HG03108 (cell line): ENCODE data around the gene GLIS1.

Experiments
- ATAC-seq: cut with Tn5 transposase; IDR thresholded peaks from one replicate; pipeline ENCODE4 v1.9.1; 2021; ENCODE audit warnings: moderate library complexity; ENCODE audit not compliant: unreplicated experiment

Gene GLIS1

DNA sequence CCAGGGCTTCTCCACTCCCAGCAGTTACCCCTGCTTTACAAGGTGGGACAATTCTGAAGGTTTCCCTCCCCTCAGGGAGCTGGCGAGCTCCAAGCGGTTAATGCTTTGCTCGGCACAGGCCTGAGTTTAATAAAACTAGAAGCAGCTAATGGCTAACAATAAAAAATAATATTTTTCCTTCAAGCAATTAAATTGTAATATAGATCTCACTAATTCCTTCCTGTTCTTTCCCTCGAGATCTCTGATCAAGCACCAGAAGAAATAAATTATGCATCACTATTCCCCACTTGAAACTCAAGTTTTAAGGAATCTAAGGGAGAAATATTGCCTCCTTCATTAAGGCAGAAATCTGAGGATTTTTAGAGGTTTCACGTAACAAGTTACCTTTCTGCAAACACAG, 42.9 kb downstream of the GLIS1 start:
- no peak for ATAC-seq

DNA sequence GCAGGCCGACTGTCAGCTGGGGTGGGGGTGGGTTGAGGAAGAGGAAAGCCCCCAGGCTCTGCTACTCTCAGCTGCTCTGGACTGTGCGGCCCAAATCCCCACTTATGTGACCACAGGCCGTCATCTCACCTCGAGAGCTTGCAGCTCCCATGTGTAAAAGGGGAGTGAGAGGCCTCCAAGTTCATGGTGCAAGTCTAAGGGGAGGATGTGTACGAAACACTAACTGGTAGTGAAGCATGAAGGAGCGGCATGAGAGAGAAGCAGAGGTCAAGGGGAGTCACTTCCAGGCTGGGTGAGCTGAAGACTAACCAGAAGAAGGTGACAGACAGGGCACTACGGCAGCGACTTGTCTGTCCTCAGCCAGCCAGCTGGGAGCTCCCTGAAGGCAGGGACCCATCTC, 43.8 kb downstream of the GLIS1 start:
- ATAC-seq: no peak

DNA sequence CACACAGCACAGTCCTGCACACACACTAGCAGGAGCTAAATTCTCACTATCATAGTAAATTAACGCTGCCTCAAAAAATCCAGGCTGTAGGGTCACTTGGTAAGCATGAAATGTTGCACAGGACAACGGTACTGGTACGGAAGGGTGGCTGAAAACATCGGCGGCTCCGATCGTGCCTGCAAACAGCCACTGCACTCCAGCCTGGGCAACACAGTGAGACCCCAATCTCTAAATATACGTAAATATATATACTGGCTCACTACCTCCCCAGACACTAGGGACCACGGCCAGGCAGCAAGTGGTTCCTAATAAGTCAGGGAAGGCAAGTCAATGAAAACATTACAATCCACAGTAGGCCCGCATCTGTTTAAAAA, 44.3 kb downstream of the GLIS1 start:
- ATAC-seq: no peak

DNA sequence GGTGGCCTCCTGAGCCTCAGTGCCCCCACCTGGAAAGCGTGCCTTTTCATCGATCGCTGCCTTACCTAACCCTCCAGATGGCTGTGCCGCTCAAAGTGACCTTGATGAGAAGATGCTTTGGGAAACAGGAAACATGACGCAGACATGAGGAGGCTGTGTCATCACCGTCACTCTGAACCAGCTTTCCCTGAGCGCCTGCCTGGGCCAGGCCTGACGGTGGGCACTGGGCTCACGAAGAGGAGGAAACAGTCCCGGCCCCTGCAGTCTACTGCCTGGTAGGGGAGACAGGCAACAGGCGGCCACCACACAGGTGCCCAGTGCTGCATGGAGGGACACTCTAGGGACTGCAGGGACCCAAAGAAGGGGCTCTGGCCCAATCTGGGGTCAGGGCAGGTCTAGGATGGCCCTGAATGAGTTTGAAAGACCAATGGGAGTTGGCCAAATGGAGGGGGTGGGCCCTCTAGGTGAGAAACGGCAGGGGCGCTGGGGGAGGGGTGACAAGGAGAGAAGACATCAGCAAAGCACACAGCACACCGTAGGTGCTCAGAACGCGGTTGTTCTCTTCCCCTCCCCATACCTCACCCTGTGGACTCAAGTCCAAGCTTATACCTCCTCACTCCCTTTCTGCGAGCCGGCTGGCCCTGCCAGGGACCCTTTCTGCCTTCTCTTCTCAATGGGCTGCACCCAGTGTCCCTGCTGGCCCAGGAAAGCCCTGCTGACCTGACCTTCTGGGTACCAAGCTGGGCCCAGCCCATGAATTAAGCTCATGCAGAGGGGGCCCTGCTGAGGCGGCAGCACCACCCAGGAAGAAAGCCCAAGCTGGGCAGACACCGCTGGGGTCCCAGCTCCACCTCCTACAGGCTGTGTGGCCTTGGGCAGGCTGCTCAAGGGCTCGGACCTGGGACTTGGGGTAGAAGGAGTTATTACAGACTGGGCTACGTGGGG, 44.9 kb downstream of the GLIS1 start:
- no peak for ATAC-seq

DNA sequence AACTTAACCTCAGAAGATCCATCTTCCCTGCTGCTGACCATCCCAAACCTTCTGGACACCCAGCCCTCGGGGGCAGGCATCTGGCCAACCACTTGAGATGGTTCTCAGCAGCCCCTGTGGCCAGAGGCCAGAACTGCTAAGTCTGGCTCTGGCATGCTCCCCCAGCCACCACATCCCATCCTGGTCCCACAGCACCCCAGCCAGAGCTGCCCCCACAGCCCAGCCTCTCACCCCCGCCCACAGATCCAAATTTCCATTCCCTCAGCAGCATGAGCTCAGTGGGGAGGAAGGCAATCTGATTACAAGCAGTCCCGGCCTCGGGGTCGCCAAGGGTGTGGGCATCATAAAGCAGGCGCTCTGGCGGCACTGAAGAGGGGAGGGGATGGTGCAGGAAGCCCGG, 45.6 kb downstream of the GLIS1 start:
- no peak for ATAC-seq

DNA sequence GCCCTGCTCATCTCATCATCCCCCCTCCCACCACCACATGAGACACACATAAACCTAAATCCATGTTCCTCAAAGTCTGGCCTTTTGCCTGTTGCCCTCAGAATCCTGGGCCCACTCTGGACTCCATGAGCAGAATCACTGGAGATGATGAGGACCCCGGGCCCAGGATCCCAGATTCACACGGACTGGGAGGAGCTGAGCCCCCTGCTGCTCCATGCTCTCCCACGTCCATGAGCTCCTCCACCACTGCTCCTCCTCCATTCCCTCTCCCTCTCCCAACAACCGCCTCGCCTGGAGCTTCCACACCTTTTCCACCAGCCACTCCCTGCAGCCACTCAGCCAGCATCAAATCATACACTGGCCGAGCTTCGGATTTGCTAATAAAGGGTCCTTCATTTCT, 47.6 kb downstream of the GLIS1 start:
- no peak for ATAC-seq

DNA sequence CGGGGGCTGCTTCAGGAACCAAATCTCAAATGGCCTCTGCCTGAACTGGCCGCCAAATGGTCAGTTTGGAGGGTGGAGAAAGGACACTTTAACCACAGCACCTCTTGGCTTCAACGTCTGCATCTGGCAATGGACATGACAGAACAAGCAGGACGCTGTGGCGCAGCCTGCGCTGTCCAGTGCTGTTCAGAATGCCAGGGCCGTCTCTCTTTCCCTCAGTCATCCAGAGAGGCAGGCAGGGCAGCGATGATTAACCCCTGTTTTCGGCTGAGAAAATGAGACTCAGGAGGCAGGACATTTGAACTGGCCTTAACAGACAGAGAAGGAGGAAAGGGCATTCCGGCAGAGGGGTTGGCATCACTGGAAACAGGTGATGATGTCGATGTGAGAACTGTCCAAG, 48.6 kb downstream of the GLIS1 start:
- ATAC-seq: no peak

DNA sequence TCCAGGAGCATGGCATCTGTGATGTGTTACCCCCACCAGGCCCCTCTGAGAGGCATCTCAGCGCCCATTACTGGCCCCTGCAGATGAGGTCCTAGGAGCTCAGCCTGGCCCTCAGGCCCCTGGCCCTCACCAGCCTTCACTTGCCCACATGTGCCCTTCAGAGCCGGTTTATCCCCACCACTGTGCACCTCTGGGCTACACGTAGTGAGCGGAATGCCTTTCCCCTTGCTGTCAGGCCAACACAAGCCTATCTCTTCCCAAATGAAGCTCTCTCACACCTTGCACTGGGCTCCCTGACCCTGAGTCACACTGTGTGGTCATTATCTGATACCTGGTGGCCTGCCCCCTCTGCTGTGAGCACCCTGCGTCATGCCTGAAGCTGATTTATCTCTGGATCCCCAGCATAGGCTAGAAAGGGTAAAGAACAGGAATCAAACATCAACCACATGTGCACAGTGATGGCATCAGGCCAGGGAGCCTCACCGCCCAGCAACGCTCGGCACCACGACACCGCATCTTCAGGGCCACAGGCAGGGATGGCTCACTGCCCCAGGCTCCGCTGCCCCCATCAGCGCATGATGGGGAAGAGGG, 49.1 kb downstream of the GLIS1 start:
- ATAC-seq: no peak

DNA sequence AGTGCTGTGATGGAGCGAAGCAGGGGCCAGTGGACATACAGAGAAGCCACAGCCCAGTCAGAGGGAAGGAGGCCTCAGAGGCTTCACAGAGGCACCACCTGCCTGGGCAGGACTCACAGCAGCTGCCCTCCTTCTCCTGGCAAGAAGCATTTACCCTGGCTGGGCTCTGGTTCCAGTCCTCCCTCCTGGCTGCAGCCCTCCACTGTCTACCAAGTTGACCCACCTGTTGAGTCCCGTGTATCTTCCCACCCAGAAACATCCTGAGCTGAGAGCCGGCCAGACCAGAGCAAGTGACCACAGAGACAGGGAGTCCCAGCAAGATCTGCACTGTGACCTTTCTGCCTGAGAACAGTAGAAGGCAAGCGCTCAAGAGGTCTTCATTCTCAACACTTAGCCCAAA, 49.7 kb downstream of the GLIS1 start:
- no peak for ATAC-seq

DNA sequence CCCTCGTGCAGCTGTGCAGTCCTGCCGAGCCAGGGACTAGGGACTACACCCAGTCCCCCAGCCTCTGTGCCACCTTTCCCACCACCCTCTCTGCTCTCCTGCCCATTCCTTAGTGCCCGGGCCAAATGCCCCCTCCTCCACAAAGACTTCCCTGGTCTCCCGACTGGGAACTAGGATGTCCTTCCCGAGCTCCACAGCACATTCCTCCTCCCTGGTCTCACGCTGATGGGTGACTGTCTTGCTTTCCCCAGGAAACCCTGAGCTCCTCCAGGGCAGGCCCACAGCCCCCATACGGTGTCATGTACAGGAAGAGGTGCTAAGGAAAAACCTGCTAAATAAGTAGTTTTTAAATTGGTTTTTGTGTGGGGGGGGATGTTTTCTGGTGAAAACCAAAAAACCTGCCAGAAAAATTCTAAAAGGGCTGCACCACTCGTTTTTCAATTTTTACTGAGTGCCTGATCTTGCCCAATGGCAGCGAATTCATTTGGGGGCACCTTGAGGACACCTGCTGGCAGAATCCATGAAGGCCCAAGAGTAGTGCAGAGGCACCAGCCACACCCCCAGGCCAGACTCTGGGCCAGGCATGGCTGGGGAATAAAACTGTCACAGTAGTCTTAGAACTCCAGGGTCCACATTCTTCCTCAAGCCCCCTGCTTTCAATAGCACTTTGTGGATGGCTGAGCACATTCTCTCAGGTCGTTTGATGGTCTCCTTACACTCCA, 50.4 kb downstream of the GLIS1 start:
- no peak for ATAC-seq

DNA sequence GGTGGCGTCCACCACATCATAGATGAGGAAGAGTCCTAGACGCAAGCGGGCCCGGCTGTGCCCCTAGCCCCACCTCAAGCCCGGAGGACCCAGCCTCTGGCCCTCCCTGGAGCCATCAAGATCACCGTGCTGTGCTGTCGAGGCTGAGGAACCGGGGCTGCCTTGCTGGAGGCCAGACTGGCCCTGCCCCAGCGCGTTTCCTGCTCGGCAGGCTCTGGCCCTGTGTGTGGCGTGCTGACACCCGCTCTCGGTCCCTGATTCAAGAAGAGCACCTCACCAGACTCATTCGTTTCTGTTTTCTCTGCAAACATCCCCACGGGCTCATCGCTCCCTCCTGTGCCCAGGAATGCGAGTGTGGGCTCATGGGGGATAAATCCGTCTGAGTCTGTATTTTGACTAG, 51.1 kb downstream of the GLIS1 start:
- no peak for ATAC-seq

DNA sequence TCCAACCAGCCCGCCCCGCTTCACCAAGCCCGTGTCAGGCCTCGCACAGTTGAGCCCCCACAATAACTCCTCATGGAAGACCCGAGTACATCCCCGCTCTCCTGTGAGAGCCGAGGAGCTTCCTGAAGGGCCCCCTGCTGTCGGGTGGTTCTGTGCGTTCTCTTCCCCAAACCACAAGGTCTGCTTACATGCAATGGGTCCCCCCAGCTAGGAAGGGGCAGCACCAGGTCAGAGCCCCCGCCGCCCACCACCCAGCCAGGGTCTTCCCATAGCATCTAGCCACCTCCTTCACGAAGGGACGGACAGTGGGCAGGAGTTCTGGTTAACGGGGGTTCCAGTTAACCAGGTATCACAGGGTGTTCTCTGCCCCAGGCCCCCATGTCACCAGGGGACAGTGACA, 51.5 kb downstream of the GLIS1 start:
- ATAC-seq: no peak

DNA sequence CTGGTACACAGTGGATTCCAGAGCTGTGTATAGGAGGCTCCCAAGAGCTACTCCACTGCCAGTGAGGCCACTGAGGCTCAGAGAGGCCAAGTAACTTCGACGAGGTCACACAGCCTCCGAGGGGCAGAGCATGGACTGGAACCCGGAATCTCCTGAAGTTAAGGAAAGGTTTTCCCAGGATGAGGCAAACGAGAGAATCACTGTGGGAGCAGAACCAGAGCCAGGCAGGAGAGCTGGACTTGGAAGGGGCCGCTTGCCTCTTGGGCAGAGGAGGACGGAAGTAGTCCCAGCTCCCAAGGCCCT, 52.0 kb downstream of the GLIS1 start:
- ATAC-seq: no peak

DNA sequence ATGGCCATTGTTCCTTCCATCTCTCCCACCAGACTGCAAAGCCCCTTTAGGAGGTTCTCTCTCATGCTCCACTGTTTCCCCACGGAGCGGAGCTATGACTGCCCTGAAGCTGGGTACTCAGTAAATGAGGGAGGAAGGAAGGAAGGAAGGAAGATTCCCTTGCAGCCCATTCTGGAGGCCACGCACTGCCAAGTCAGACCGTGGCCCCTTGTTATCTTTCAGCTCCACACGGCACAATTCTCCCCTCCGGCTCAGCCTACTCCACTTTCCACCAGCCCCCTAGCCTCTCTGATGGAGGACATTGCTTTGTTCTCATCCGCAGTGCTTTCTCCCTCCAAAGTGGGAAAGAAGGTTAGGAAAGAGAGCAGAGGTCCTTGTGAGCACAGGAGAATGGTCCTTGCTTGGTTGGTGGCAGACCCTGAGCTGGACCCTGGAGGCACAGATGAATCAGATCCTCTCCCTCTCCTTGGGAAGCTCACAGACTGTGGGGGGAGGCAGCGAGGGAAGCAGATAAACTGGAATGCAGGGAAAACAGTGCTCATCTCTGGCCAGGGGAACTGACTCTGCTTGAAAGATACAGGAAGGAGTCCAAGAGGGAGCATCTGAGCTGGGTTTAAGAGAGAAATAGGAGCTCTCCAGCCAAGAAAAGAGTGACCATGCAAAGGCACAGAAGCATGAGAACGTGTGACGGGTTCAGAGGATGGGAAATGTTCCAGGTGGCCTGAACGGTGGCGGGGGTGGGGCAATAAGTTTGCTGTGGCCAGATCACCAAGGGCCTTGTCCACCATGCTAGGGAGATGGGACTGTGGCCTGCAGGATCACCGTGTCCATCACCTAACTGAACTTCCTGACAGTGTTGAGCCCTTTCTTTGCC, 52.6 kb downstream of the GLIS1 start:
- ATAC-seq: no peak

DNA sequence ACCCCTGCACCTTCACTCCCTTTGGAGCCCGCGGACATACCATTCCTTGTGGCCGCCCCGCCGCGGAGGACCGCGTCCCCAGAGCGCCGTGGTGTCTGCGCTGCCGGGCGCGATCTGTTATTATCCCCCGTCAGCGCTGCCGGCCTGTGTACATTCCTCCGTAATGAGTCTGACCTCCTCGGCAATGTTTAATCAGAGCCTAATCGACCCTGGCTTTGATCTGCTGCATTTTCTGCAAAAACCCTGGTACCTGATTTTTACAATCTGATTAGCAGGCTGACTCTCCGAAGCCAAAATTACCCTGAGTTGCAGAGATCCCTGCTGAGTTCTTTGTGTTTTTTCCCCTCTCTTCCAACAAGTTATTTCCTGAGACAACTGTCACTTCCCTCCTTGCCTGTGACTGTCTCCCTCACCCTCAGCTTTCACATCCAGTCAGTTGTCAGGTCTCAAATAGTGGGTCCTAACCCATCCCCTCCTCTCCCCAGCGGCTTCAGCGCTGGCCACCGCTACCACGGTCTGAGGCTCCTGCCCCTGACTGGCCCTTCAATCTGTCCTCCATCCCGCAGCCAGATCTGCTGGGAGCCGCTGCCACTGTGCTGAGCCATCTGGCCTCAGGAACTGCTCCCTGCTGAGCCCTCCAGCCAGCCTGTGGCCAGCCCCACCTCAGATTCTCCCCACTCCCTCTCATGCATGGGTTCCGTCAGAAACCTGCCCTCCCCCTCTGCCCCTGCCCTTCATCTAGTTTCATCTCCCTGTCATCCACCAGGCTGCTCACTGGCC, 53.5 kb downstream of the GLIS1 start:
- ATAC-seq: no peak

DNA sequence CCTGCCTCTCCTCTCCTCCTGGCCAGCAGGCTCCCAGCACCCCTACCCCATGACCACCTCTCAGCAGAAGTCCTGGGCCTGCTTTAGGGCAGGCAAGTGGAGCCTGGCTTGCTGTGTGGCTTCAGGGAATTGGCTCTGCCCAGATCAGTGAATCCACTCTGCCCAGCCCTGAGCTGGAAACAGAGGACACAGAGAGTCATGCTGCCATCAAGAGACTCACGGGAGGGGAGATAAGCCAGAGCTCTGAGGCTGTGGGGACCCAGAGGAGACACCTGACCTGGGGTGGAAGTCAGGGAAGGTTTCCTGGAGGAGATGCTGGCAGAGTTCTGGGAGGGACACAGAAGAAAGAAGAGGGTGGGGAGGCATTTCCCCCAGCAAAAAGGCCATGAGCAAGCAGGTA, 54.2 kb downstream of the GLIS1 start:
- no peak for ATAC-seq

DNA sequence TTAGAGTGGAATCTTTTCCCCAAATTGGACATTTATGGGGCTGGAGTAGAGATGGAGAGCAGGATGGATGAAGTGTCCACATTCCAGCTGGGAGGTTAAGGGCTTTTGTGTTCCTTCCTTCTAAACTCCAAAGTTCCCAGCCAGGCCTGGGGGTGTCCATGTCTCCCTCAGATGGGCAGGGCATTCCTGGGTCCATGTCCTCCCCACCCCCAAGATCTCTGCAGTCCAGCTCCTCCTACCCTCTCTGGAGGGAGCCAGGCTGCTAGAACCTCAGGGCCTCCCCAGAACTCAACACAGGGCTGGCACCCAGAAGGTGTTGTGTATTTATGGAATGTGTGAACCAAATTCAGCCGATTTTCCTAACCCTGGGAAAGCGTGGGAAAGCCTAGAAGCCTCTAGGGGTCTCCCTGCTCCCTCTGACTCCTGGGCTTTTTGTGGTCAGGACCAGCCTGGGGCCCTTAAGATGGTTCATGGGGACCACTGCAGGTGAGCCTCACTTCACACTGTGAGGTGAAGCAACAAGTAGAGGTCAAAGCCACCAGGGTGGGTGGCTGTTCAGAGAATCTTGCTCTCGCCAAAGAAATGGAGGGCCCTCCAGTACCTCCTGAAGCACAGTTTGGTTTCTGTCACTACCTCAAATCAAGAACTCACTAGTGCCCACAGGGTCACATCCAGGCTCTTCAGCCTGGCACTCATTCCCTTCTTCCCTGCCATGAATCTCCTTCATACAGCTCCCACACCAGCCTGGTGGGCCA, 54.8 kb downstream of the GLIS1 start:
- no peak for ATAC-seq

DNA sequence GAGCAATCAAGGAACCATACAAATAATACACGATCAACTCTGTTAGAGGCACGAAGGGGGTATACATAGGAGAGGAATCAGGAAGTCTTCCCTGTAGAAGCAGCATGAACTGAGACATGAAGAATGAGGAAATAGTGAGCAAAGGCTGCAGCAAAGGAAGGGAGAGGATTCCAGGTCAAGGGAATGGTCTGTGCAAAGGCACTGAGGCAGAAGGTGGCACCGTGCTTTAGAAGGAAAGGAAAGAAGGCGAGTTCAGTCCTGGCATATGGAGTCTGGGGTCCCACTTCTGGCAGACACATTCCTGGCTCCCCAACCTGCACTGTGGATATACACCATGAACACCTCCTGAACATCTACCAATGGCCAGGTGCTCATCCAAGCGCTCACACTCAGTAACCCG, 56.1 kb downstream of the GLIS1 start:
- no peak for ATAC-seq

DNA sequence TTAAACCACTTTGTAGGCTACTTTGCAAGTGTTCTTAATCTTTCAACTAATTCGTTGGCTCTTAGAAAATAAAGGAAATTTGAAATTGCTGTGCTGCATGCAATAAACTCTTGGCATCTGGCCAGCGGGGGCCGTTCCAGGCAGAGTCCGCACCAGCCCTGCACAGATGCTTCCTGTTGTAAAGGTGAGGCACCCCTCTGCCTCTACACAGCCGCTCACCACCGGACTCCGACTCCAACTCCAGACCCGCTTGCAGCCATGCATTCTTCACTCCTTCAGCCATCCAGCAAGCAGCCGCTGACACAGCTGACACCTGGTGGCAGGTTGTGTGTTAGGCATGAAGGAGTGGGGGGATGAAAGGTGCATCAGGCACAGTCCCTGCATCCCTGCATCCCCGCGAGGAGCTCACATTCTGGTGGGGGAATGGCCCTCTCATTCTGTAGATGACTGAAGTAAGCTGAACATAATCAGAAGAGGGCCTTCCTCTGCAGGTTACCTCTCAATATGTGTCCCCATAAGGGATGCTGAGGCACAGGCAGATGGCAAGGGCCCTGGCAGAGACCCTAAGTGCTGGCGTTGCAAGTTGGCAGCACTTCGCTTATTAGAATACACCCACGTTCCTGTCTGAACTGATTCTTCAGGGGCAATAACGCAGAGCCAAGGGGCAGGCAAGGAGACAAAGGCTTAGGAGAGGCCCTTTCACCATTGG, 56.8 kb downstream of the GLIS1 start:
- ATAC-seq: no peak
